GM12878 (cell line): Measurements from ENCODE around the gene TESK2. TPM values are rescaled to one million over a fixed set of nuclear protein-coding genes. Genes with fewer than 3 reads are reported as not detected.
A peak's percentile ranks its signal among the peaks of the same experiment; 100 is the strongest.

Experiments used
- ATAC-seq: fragments of 200-7000 bp; cut with Tn5 transposase; 3 replicates; pipeline ENCODE4 v1.9.1; 2020; ENCODE audit warnings: mild to moderate bottlenecking, moderate library complexity
- BruUV-seq: library from RNA; stranded (reverse); fragments of 400-500 nt; replicated peaks from 2 replicates; lab custom pipeline; 2021; lab: Mats Ljungman, UMichigan
- CTCF ChIA-PET: fragments of 300-600 bp; sonication (Branson Sonifier 250); formaldehyde crosslinking; extraction: SDS; loops from one replicate; lab custom pipeline; 2021; ENCODE audit warnings: inconsistent platforms; lab: Yijun Ruan, JAX
- POLR2A ChIA-PET: fragments of 350-600 bp; formaldehyde crosslinking; extraction: SDS; loops from one replicate; lab custom pipeline; 2021; ENCODE audit warnings: inconsistent platforms; lab: Charles Lee
- RAD21 ChIA-PET: fragments of 300-600 bp; sonication (Branson Sonifier 250); formaldehyde crosslinking; loops from one replicate; lab custom pipeline; 2023; ENCODE audit warnings: antibody characterized with exemption; ENCODE audit not compliant: unreplicated experiment; lab: Charles Lee
- SMC1A ChIA-PET: fragments of 300-600 bp; sonication (Branson Sonifier 250); formaldehyde crosslinking; loops from one replicate; lab custom pipeline; 2023; ENCODE audit not compliant: unreplicated experiment, uncharacterized antibody; lab: Charles Lee
- DNase-seq: peaks from one replicate; pipeline ENCODE4 v3.0.0-alpha.2; 2011; ENCODE audit warnings: low read depth, low spot score
- FAIRE-seq: peaks from 3 replicates; lab custom pipeline; 2011; peaks lifted over from hg19 to GRCh38; lab: Jason Lieb, UNC
- H2AFZ ChIP-seq: 2 replicates; pipeline ENCODE4 v1.6.0; 2011; ENCODE audit warnings: low read depth, low read length, control low read depth; ENCODE audit not compliant: control insufficient read depth
- H3K27ac ChIP-seq: 2 replicates; pipeline ENCODE4 v1.5.1; 2011; ENCODE audit warnings: control low read depth; ENCODE audit not compliant: control insufficient read depth, insufficient read depth
- H3K27me3 ChIP-seq, 2 experiments: replicated peaks in 1 of 2; 2 replicates each; pipeline versions ENCODE4 v1.6.0 to v1.6.1; 2011; ENCODE audit warnings: low read length in 1 of 2; ENCODE audit not compliant: control insufficient read depth in 2 of 2, insufficient read depth in 2 of 2
- H3K36me3 ChIP-seq, 2 experiments: 2 replicates each; pipeline ENCODE4 v1.5.1; 2011; ENCODE audit warnings: low read length in 1 of 2; ENCODE audit not compliant: control insufficient read depth in 2 of 2, insufficient read depth in 2 of 2
- H3K4me1 ChIP-seq: 2 replicates; pipeline ENCODE4 v1.6.1; 2011; ENCODE audit warnings: mild to moderate bottlenecking, low read length, moderate library complexity, mixed read lengths; ENCODE audit not compliant: control insufficient read depth, insufficient read depth
- H3K4me2 ChIP-seq: 2 replicates; pipeline ENCODE4 v1.6.0; 2011; ENCODE audit warnings: control low read depth; ENCODE audit not compliant: control insufficient read depth, insufficient read depth
- H3K4me3 ChIP-seq: fragments of 200-600 bp; sonication (generic); 2 replicates; pipeline ENCODE4 v1.5.1; 2016
- H3K79me2 ChIP-seq: 2 replicates; pipeline ENCODE4 v1.6.0; 2011; ENCODE audit warnings: low read length; ENCODE audit not compliant: control insufficient read depth, insufficient read depth
- H3K9ac ChIP-seq: 2 replicates; pipeline ENCODE4 v1.8.0; 2011; ENCODE audit warnings: low read length, control low read depth, mixed read lengths; ENCODE audit not compliant: control insufficient read depth, insufficient read depth
- H3K9me3 ChIP-seq: replicated peaks from 3 replicates; pipeline ENCODE4 v1.5.1; 2011; ENCODE audit warnings: mild to moderate bottlenecking, low read length; ENCODE audit not compliant: control insufficient read depth, insufficient read depth
- H4K20me1 ChIP-seq: 2 replicates; pipeline ENCODE4 v1.6.0; 2011; ENCODE audit not compliant: control insufficient read depth, insufficient read depth
- HSF1 ChIP-seq: fragments of 150-350 bp; IDR thresholded peaks from 2 replicates; pipeline ENCODE4 v1.6.1; 2014; ENCODE audit warnings: mild to moderate bottlenecking, low read depth, low read length
- NKRF ChIP-seq: fragments of 450-650 bp; conservative IDR thresholded peaks from 2 replicates; pipeline ENCODE4 v1.6.1; 2017; ENCODE audit warnings: mild to moderate bottlenecking, moderate library complexity
- RAD21 ChIP-seq: IDR thresholded peaks from 2 replicates; pipeline ENCODE4 v1.6.1; 2011; ENCODE audit warnings: mild to moderate bottlenecking, low read depth, low read length, moderate library complexity; ENCODE audit not compliant: insufficient read depth
- TCF12 ChIP-seq: IDR thresholded peaks from 2 replicates; pipeline ENCODE4 v1.6.1; 2011; ENCODE audit warnings: low read depth, mild to moderate bottlenecking, low read length
- ZBED1 ChIP-seq: IDR thresholded peaks from 2 replicates; pipeline ENCODE4 v1.6.1; 2016; ENCODE audit warnings: borderline replicate concordance
- WGBS: methylation state at CpG from one replicate; pipeline ENCODE4 v1.1.6; 2016; ENCODE audit warnings: low lambda C conversion rate; ENCODE audit not compliant: insufficient replicate concordance, insufficient coverage; ENCODE audit errors: missing lambda C conversion rate; 5-methylcytosine and 5-hydroxymethylcytosine counted together
- in situ Hi-C: fragments of 300-500 bp; cut with MboI; formaldehyde crosslinking; loops from 9 replicates; pipeline ENCODE4 v1.14.3; 2018; ENCODE audit warnings: mixed read lengths
- intact Hi-C: fragments of 100-400 bp; cut with micrococcal nuclease; formaldehyde crosslinking; loops from one replicate; pipeline ENCODE4 v1.14.2; 2022; ENCODE audit not compliant: unreplicated experiment
- polyA plus RNA-seq, 11 experiments: library from polyadenylated mRNA; depleted of rRNA in 4 of 11; unstranded in 6 of 11; stranded (reverse) in 5 of 11; fragments of >200 nt; fragmentation: Nextera tagmentation in 4 of 11; fragmentation: Illumina TruSeq in 1 of 11; extraction: Ambion mirVana in 4 of 11; extraction: Trizol in 1 of 11; gene quantifications; 1 replicate in 1 of 11; 2 replicates in 10 of 11; pipeline versions ENCODE4 v1.2.1 to v1.2.3, GENCODE V29; 2011 to 2016; ENCODE audit warnings: inconsistent platforms in 2 of 11, missing spikeins in 2 of 11, low read depth in 1 of 11
- total RNA-seq, 4 experiments: library from RNA; depleted of rRNA in 3 of 4; stranded (reverse); fragments of >200 nt in 3 of 4; fragmentation: Illumina TruSeq in 1 of 4; extraction: Trizol in 1 of 4; gene quantifications; 2 replicates each; pipeline versions ENCODE4 v1.2.1 to v1.2.3, GENCODE V29; 2013 to 2021

TESK2 gene
- total and polyA plus RNA-seq, 10 of the 15 experiments (the other 5 are each of a cell fraction or from before 2014, with no cell fraction given) = 2.2 to 10.0 (median 5.7) TPM

GRCh38 chr1:45491487-45492260 lies 711 bp upstream of the TESK2 start (continued):
- peak; percentile 69 for TF ChIP-seq NKRF
- 0 out of 2 replicates have a peak, but pooled peaks have one; percentile 51 for TF ChIP-seq TCF12
- TF ChIP-seq ZBED1 = no peak

GRCh38 chr1:45490121-45490625 lies 790 bp downstream of the TESK2 start:
- no peak for TF ChIP-seq HSF1
- TF ChIP-seq RAD21 = 0 out of 2 replicates have a peak, but pooled peaks have one; percentile 7
- TF ChIP-seq, all 136 proteins: peak for 1
- BruUV-seq = no TSS peak
- POLR2A ChIA-PET = interaction anchor here (0.5 to 4.5 kb wide), 9 partner anchors 10 to 150 kb away, joined by 4 to 42 read pairs (median 6); partner anchors contain the start of genes CCDC163, MMACHC, MUTYH and TOE1
- H3K4me1 ChIP-seq = peaks cover 4% of the 10 kb centered on the region; the same call in 1 of the 2 replicates
- no peaks in the 10 kb centered on the region for H3K9me3 ChIP-seq
- in situ Hi-C loops = loop anchor here (5.0 to 10.0 kb wide), 3 partner anchors 128 to 755 kb away; partner anchors contain the start of genes HECTD3, KIF2C, RNU5D-1 and UROD
- no peaks in the 10 kb centered on the region for H3K27me3 ChIP-seq
- H4K20me1 ChIP-seq = no peaks in the 10 kb centered on the region
- no peaks in the 10 kb centered on the region for H3K36me3 ChIP-seq
- H3K79me2 ChIP-seq = peaks cover 4% of the 10 kb centered on the region
- no peak overlapping the region for H3K27ac ChIP-seq
- no peak for FAIRE-seq
- under 1% methylated on average over 17 of the region's 17 CpGs for WGBS
- ATAC-seq = no peak
- peak overlapping the region; percentile 71 for H2AFZ ChIP-seq
- CTCF ChIA-PET = interaction anchor here (0.6 to 11.9 kb wide), 10 partner anchors 17 to 474 kb away, joined by 3 to 508 read pairs (median 48); partner anchors contain the start of genes HECTD3, HPDL, MUTYH and TOE1
- H3K4me3 ChIP-seq = peak overlapping the region; percentile 83
- RAD21 ChIA-PET = interaction anchor here (0.8 to 9.3 kb wide), 16 partner anchors 10 to 478 kb away, joined by 3 to 319 read pairs (median 12); partner anchors contain the start of genes CCDC163, HECTD3, MMACHC and MUTYH
- SMC1A ChIA-PET = interaction anchor here (0.7 to 9.3 kb wide), 14 partner anchors 11 to 477 kb away, joined by 3 to 369 read pairs (median 15); partner anchors contain the start of genes CCDC163, HECTD3, MMACHC and MUTYH
- DNase-seq = no peak
- H3K4me2 ChIP-seq = peak overlapping the region; percentile 90
- peak overlapping the region; percentile 65 for H3K9ac ChIP-seq
- intact Hi-C loops = loop anchor here (5.0 kb wide), 1 partner anchor 763 kb away; no protein-coding TSS in a partner anchor
